Amniotic stem cell (primary cell): ENCODE measurements around the gene OR10A2.
"Not testable (repeated sequence)": the region's sequence is repeated elsewhere in the genome, so short reads cannot be mapped to it uniquely, and the experiment has no call there.

Source experiments
- DNase-seq: peaks from one replicate; lab custom pipeline; 2025; lab: John Stamatoyannopoulos, UW

OR10A2 gene, protein sequence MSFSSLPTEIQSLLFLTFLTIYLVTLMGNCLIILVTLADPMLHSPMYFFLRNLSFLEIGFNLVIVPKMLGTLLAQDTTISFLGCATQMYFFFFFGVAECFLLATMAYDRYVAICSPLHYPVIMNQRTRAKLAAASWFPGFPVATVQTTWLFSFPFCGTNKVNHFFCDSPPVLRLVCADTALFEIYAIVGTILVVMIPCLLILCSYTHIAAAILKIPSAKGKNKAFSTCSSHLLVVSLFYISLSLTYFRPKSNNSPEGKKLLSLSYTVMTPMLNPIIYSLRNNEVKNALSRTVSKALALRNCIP

DNA sequence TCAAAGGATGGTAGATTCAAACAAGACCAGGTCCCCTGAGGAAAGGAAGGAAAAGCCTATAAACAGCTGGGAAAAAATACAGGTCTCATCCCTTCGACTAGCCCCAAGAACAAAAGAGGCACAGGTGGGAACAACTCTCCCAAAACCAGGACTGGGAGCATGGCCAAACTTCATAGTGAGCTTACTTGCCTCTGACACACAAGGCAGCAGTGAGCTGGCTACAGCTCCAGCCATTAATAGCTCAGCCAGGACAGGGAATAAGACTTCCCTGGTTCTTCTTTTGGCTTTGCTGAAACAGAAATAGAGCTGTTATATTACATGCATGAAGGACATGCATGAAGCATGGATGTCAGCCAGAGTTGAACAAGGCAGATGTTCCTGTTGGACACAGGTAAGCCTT is at the start of gene OR10A2:
TSS of gene OR10A2 (plus strand) at position 97 of the 400 bp plus-strand sequence. CDS start 6,698 bp downstream, outside the sequence.
- no peak for DNase-seq

- DNase-seq, result no peak
Measured at GRCh38 chr11:6813656-6814055, 49.2 kb upstream of the OR10A2 start.

DNA sequence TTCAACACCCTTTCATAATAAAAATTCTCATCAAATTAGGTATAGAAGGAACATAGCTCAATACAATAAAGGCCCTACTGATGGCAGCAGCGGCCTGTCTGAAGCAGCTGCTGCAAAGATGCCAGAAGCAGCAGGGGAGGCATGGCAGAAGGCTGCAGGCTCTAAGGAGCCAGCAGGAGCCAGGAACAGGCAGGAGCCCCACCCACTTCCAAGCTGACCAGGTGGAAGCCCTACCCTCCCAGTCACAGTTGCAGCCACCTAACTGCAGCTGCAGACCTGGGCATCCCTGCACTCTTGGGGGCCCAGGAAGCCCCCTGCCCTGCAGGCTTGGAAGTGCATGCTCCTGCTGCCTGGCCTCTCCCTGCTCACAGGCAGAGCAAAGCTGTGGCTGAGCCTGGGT is 45.2 kb upstream of the OR10A2 start:
- no peak for DNase-seq

DNA sequence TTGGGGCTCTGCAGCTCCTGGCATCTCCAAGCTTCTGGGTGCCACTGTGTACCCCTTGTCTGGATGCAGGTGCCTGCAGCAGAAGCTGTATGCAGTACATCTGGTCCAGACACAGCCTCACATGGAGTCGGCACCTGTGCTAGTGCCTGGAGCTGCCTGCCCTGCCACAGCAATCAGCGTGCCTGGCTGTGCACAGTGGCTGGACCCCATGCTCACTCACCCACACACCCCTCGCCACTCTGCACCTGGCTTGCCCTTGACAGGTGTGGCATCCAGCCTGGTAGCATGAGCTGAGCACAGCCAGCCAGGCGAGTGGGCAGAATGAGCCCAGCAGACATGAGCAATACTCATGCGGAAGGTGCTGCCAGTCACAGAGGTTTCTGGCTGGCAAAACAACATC is 43.9 kb upstream of the OR10A2 start:
- no peak for DNase-seq

DNA sequence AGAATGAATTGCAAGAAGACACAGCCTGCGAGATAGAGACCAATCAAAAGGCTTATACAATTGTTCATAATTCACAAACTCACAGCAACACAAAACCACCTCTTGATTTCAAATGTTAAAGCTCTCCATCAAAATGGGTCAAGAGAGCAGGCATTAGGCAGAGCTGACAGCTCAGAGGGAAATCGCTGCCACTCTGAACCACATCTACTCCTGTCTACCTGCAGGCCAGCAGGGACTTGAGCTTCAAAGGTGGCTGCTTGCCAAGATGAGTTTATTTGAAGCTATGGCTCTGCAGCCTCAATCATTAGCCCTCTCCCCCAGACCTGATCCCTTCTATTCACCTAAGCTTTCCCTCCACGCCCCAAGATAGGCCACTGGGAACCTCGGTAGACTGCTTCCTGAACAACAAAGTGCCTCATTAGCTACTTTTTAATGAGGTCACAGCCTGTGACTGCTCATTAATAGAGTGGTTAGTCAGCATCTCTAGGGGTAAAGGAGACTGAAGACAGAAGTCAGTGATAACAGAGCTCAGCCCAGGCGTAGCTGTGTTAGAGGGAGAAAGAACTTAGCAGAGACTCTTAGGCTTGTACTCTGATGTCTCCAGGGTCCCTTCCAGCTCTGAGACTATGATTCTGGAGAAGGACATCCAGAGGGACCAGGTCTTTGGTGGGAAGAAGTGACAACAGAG is 38.6 kb upstream of the OR10A2 start:
- no peak for DNase-seq

GRCh38 chr11:6825231-6825744 is 37.6 kb upstream of the OR10A2 start:
- DNase-seq, result no peak

GRCh38 chr11:6828103-6828502 is 34.8 kb upstream of the OR10A2 start:
- DNase-seq, result no peak

DNA sequence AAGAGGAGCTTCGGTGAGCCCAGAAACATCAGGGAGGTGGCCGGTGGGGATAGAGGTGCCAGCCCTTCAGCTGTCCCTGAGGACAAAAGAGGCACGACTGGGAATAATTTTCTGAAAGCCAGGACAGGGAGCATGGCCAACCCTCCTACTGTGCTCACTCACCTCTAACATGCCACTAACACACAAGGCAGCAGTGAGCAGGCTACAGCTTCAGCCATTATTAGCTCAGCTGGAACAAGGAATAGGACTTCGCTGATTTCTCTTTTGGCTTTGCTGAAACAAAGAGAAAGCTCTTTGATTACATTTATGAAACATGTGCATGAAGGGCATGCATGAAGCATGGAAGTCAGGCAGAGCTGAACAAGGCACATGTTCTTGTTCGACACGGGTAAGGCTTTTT is 29.5 kb upstream of the OR10A2 start:
- DNase-seq, result no peak

DNA sequence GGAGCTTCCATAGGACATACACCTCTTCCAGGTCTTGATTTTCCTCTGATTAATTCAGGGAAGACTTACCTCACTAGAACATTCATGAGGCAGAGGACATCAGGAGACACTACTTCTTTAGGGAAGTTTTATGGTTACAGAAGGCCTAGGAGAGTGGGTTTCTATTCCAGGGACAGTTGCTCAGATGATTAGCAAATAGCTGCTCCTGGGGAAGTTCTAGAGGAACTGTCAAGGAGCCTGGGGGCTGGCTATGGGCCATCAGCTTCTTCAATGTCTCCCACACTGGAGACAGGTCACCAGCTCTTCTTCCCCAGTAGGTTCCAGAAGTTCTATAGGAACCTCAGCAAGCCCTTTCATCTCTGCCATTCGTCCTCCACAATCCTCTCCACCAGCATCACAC is 28.8 kb upstream of the OR10A2 start:
- no peak for DNase-seq

- DNase-seq, result no peak
Measured at GRCh38 chr11:6841694-6842093, 21.2 kb upstream of the OR10A2 start.

DNA sequence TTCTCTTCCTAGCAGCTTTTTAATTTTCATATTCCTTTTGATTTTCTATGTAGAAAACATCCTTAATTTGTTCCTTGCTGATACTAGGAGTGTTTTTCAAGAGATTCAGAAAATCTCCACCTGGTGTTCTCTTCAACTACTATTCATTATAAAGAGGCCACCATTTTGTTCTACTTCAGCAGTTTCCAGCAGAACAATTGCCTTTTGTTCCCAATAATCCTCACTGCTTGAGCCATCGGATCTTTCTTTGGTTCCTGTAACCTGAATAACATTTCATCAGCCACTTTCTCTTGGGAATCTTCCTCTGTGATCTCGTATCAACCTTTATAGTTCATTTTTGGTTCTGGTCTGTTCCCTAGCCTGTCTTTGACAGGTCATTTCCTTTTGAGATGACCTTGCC is 19.2 kb upstream of the OR10A2 start:
- no peak for DNase-seq

- no peak for DNase-seq
Measured at GRCh38 chr11:6844356-6844755, 18.5 kb upstream of the OR10A2 start.

DNA sequence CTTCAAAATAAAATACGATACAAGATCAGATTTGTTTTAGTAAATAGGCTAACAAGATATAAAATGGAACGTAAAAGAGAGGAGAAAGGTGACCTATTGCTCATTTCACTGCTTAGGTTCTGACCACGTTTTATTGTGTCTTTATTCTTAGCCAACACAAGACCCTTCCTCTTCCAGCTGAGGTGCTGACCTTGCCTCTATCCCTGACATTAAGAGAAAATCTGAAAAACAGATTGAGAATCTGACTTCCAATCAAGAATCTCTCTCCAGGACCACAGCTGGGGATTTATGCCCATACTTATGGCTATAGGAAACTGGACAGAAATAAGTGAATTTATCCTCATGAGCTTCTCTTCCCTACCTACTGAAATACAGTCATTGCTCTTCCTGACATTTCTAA is 17.5 kb upstream of the OR10A2 start, which contains the start of gene OR10A5:
TSS of gene OR10A5 (plus strand) at position 301 of the 400 bp plus-strand sequence. CDS start at position 301, 0 bp downstream.
- DNase-seq, result no peak

DNA sequence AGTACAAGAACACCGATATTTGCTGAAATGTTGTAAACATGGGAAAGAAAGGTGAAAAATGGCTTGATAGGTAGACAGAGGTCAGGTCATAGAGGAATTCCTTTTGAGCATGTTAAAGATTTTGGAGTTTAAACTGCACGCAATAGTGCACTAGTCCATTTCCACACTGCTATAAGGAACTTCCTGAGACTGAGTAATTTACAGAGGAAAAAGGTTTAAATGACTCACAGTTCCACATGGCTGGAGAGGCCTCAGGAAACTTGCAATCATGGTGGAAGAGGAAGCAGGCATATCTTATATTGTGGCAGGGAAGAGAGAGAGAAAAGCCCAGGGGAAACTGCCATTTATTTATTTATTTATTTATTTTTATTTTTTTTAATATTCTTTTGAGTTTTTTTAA is 12.3 kb upstream of the OR10A2 start:
- no peak for DNase-seq

DNA sequence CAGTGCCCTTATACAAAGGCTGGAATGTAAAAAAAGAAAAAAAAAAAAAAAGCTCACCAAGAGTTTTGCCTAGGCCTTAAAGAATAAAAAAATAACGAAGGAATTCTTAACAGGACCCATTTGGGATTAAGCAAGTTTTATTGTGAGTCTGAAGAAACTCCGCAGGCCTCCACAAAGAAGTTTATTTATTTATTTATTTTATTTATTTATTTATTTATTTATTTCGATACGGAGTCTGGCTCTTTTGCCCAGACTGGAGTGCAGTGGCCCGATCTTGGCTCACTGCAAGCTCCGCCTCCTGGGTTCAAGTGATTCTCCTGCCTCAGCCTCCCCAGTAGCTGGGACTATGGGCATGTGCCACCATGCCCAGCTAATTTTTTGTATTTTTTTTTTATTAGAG is 8.1 kb upstream of the OR10A2 start:
- not testable (repeated sequence) for DNase-seq

DNA sequence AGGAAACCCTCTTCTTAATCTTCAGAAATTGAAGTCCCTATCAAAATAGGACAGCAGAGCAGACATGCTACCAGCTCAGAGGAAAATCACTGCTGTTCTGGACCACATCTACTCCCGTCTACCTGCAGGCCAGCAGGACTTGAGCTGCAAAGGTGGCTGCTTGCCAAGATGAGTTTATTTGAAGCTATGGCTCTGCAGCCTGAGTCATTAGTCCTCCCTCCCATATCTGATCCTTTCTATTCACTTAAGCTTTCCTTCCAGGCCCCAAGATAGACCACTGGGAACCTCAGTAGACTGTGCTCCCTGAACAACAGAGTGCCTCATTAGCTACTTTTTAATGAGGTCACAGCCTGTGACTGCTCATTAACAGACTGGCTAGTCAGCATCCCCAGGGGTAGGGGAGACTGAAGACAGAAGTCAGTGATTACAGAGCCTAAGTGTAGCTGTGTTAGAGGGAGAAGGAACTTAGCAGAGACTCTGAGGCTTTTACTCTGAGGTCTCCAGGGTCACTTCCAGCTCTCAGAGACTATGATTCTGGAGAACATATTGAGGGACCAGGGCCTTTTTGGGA is 6.8 kb upstream of the OR10A2 start:
- peak; percentile 19 for DNase-seq

DNA sequence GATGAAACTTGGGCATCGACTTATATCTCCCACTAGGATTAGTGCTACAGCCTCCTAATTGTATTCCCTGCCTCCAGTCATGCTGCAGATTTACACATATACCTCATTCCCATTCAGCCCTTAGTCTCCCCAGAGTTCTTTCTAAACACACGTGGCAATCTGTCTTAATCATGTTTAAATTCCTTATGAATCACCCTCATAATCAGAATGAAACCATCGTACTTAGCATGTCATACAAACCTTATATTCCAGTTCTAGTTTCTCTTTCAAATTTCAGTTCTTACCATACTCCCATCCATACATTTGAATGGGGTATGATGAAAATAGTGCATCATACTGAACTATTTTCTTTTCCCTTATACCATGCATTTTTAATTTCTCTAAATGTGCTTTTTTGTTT is 6.0 kb upstream of the OR10A2 start:
- DNase-seq, result no peak

DNA sequence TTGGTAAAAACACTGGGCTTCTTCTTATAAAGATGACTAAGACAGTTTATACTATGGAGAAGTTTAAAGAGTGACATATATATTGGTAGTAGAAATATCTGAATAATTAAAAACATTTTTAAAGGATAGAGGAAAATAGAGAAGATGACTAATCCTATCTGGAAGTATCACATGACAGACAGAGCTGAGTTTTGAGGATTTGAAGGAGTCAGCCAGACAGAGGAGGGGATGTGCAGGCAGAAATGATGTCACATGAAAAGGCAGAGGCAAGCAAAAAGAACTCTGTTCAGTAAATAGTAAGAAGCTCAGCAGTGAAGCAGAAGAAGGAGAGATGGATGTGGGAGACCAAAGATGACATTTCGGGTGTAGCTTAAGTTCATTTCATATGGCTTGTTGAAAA is 1.6 kb downstream of the OR10A2 start:
- no peak for DNase-seq

DNA sequence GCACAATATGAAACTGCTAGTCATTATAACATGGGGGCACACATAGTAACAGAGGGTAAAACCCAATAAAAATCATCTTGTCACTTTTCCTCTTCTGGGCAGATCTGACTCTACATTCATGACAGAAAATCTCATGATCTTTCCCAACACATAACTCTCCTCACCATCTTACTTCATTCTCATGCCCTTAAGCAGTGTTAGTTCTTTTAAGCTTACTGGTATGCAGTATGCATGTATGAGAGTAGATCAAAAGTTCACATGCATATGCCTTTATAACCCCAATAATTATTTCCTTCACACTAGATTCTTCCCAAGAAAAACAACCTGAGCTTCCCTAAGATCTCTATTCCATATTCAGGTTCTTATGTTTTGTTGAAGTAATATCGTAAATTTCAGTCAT is 8.4 kb downstream of the OR10A2 start:
- no peak for DNase-seq

DNA sequence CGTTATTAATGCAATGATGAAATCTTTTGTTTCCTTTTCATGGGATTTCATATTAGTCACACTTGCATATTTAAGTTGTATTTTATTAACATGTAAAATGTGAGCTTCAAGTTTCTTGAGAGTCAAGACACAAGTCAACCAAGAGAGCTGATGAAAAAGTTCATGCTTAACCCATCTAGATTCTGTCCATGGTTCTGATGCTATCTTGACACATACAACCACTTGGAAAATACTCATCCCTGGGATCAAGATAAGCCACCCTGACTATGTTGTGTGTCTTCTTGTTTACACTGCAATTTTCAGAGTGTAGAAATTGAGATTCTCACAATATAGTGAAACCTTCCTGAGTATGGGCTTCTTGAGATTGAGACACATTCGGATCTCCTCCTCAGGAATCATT is 12.9 kb downstream of the OR10A2 start:
- DNase-seq, result no peak

- no peak for DNase-seq
Measured at GRCh38 chr11:6876325-6876724, 13.5 kb downstream of the OR10A2 start, which contains the start of gene OR10A4. Gene OR10A4, plus strand, starts transcription at chr11:6876625. Its CDS starts 23 bp downstream, at chr11:6876648.

- DNase-seq, result no peak
Measured at GRCh38 chr11:6876914-6877313, 14.1 kb downstream of the OR10A2 start.

GRCh38 chr11:6882751-6883150 is 19.9 kb downstream of the OR10A2 start:
- DNase-seq, result no peak
